Pancreas (tissue), 10 donors: Measurements from ENCODE around the gene OLFM1. TPM values are rescaled to one million over a fixed set of nuclear protein-coding genes. Genes with fewer than 3 reads are reported as not detected.
"Not testable (repeated sequence)": the region's sequence is repeated elsewhere in the genome, so short reads cannot be mapped to it uniquely, and the experiment has no call there.

Experiments used
- ATAC-seq, 4 donors: fragments of 200-7000 bp; cut with Tn5 transposase; one replicate each; pipeline versions ENCODE4 v1.8.0 to v1.9.1; 2020; ENCODE audit warnings: mild to moderate bottlenecking in 4 of 4, moderate library complexity in 4 of 4
- DNase-seq, 6 donors: peaks; one replicate each; pipeline ENCODE4 v3.0.0-alpha.2; 2020
- FAIRE-seq: peaks from 2 replicates; lab custom pipeline; 2012; peaks lifted over from hg19 to GRCh38; lab: Jason Lieb, UNC
- H3K27ac ChIP-seq, 4 donors: fragments of 200-600 bp; sonication (generic); 1 replicate in 3 of 4; 2 replicates in 1 of 4; pipeline versions ENCODE4 v1.5.0 to v1.8.0; 2020
- H3K27me3 ChIP-seq, 4 donors: fragments of 200-600 bp; one replicate each; pipeline ENCODE4 v1.8.0; 2021
- H3K36me3 ChIP-seq, 3 donors: fragments of 200-600 bp; sonication (generic) in 1 of 3; one replicate each; pipeline versions ENCODE4 v1.5.0 to v1.8.0; 2020 to 2021
- H3K4me1 ChIP-seq, 3 donors: fragments of 200-600 bp; one replicate each; pipeline ENCODE4 v1.8.0; 2021
- H3K4me3 ChIP-seq, 4 donors: fragments of 200-600 bp; sonication (generic) in 2 of 4; one replicate each; pipeline versions ENCODE4 v1.5.0 to v1.8.0; 2020 to 2021
- H3K9me3 ChIP-seq, 4 donors: fragments of 200-600 bp; one replicate each; pipeline ENCODE4 v1.8.0; 2021
- WGBS, 2 donors: extraction: QIAGEN DNeasy Blood & Tissue Kit; methylation state at CpG; one replicate each; pipeline ENCODE4 v1.1.7; 2013; 5-methylcytosine and 5-hydroxymethylcytosine counted together
- intact Hi-C, 3 donors: fragments of 100-400 bp; cut with DNase I; formaldehyde crosslinking; loops; one replicate each; pipeline versions ENCODE4 v1.11.1 to v1.14.2; 2022
- polyA plus RNA-seq, 2 donors: library from polyadenylated mRNA; stranded (reverse); fragments of 200-250 nt; gene quantifications; one replicate each; pipeline ENCODE4 v1.2.3, GENCODE V29; 2013
- total RNA-seq, 6 donors: library from RNA; stranded (reverse); fragmentation: NEBNext Ultra II Directional in 4 of 6; extraction: Animal tissue kit (Norgen Biotek cat#: 25700) in 4 of 6; gene quantifications; one replicate each; pipeline versions ENCODE4 v1.2.1 to v1.2.4, GENCODE V29; 2021 to 2023
- TF ChIP-seq, protein P1 (sequence below), 4 donors: fragments of 200-600 bp; sonication (generic) in 3 of 4; IDR thresholded peaks; one replicate each; pipeline versions ENCODE4 v1.5.0 to v1.8.0; 2021; ENCODE audit warnings: antibody characterized with exemption in 4 of 4
- donor health status: healthy with polysubstance abuse.
- donor health status: DM: no; HTN: no; CAD: no; lungs with moderate emphysema.
- donor health status: DM: no; HTN: no; CAD: no.
- donor health status: control.
- donor health status: control.
- donor health status: Bipolar disorder and iron deficiency.
- donor health status: DM: yes; HTN: yes; CAD: no.
- donor health status: DM: no; HTN: no; CAD: no.
- donor health status: DM: no; HTN: no; CAD: no.
- donor health status: DM: yes; HTN: yes; CAD: no.

Gene OLFM1
- total and polyA plus RNA-seq, 8 donors, result 5.9 to 14.1 (median 7.8) TPM

DNA sequence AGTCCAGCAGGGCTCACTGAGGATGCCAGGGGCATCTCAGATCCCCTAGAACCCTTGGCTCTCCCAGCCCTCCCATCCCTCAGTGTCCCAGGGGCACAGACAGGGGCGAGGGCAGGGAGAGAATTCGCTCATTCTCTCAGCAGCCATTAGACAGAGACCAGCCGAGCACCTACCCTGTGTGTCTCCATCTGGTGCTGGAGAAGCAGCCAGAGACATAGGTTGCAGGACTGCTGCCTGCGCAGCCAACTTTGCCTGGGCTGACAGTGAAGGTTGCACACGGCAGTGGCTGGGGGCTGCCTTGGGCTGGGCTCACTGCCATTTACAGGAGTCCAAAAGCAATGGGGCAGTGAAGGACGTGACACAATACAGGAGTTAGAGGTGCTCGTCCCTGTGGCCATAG, 60.9 kb downstream of the OLFM1 start:
- ATAC-seq, result no peak
- TF ChIP-seq, protein P1, sequence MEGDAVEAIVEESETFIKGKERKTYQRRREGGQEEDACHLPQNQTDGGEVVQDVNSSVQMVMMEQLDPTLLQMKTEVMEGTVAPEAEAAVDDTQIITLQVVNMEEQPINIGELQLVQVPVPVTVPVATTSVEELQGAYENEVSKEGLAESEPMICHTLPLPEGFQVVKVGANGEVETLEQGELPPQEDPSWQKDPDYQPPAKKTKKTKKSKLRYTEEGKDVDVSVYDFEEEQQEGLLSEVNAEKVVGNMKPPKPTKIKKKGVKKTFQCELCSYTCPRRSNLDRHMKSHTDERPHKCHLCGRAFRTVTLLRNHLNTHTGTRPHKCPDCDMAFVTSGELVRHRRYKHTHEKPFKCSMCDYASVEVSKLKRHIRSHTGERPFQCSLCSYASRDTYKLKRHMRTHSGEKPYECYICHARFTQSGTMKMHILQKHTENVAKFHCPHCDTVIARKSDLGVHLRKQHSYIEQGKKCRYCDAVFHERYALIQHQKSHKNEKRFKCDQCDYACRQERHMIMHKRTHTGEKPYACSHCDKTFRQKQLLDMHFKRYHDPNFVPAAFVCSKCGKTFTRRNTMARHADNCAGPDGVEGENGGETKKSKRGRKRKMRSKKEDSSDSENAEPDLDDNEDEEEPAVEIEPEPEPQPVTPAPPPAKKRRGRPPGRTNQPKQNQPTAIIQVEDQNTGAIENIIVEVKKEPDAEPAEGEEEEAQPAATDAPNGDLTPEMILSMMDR (IDR thresholded peaks at IDR 0.05), result no peak
- Histone ChIP-seq H3K4me3 (no peak overlapping the region), H3K4me1 (no peaks in the 10 kb centered on the region), H3K27ac (no peak overlapping the region), H3K36me3 (no peaks in the 10 kb centered on the region), H3K9me3 (no peaks in the 10 kb centered on the region), H3K27me3 (no peaks in the 10 kb centered on the region)
- intact Hi-C loops, result no loop called here
- DNase-seq, result no peak
- FAIRE-seq, result no peak
- WGBS, 2 donors, result 79 to 86% methylated on average over 7 of the region's 7 CpGs

DNA sequence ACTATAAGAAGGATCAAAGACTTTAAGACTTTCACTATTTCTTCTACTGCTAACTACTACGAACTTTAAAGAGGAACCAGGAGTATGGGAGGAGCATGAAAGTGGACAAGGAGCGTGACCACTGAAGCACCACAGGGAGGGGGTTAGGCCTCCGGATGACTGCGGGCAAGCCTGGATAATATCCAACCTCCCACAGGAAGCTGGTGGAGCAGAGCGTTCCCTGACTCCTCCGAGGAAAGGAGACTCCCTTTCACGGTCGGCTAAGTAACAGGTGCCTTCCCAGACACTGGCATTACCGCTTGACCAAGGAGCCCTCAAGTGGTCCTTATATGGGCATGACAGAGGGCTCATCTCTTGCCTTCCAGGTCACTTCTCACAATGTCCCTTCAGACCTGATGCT, 62.4 kb downstream of the OLFM1 start:
- ATAC-seq, H3K27ac ChIP-seq, H3K4me3 ChIP-seq, intact Hi-C loops, H3K27me3 ChIP-seq, DNase-seq, H3K36me3 ChIP-seq, H3K4me1 ChIP-seq, FAIRE-seq, H3K9me3 ChIP-seq: not testable (repeated sequence)
- 71 to 83% methylated on average over 9 of the region's 9 CpGs for WGBS, 2 donors

DNA sequence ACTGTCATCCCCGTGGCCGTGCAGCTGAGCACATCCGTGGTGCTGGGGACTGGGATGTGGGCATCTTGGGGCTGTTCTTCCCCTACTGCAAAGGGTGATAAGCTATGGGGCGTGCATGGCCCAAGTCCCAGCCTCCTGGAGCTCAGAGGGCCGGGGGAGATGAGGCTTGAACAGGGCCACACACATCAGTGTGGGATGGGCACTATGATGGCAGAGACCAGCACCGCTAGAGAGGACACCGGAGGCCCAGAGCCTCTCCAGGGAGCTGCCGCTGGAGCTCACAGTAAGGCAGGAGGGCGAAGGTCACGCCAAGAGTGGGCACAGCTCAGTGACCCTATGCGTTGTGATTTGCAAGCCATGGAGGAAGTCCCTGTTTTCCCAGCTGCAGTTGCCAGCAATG, 63.5 kb downstream of the OLFM1 start:
- no peaks in the 10 kb centered on the region for H3K9me3 ChIP-seq
- no peak overlapping the region for H3K27ac ChIP-seq
- no peak overlapping the region for H3K4me3 ChIP-seq
- H3K27me3 ChIP-seq, result no peaks in the 10 kb centered on the region
- H3K4me1 ChIP-seq, result no peaks in the 10 kb centered on the region
- TF ChIP-seq, protein P1 (IDR thresholded peaks at IDR 0.05), result no peak
- DNase-seq, result no peak
- intact Hi-C loops, result no loop called here
- 77 to 80% methylated on average over 11 of the region's 11 CpGs for WGBS, 2 donors
- no peaks in the 10 kb centered on the region for H3K36me3 ChIP-seq
- FAIRE-seq, result no peak
- ATAC-seq, result no peak

DNA sequence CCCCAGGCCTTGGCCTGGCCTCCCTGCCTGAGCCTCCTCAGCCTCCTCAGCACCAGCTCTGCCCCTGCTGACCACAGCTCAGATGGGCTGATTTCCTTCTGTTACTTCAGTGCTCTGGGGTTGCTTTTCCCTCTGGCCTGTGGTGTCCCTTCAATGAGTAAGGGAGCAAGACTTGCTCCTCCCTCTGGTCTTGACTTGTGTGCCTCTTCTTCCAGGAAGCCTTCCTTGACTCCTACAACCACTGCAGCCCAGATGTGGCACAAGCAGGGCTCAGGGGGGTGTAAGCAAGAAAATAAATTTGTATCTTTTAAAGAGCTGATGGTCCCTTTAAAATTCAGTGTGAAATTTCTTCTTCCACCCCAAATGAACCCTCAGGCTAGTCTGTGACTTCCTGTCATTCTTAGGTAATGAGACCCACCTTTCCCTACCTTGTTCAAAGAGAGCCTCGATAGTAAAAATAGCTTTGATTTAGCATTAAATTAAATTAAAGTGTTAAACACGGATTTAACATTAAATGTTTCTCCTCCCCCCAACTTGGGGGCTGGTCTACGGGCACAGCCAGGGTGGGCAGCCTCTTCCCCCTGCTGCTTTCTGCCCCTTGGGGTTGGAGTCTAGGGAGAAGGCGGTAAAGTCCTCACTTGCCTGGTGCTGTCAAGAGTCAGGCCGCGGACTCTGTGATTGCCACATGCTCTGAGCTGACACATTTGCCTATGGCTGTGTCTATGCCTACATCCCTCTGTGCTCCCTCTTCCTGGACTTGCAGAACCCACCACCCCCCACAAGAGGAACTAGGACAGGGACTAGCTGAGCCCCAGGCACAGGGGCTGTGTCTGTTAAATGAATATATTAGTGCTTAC, 64.5 kb downstream of the OLFM1 start:
- no peaks in the 10 kb centered on the region for H3K36me3 ChIP-seq
- no peak overlapping the region for H3K27ac ChIP-seq
- no peak overlapping the region for H3K4me3 ChIP-seq
- no peak for ATAC-seq
- H3K4me1 ChIP-seq, result no peaks in the 10 kb centered on the region
- DNase-seq, result no peak
- TF ChIP-seq, protein P1 (IDR thresholded peaks at IDR 0.05), result no peak
- intact Hi-C loops, result no loop called here
- WGBS, 2 donors, result 69 to 70% methylated on average over 6 of the region's 6 CpGs
- no peak for FAIRE-seq
- no peaks in the 10 kb centered on the region for H3K27me3 ChIP-seq
- H3K9me3 ChIP-seq, result no peaks in the 10 kb centered on the region

DNA sequence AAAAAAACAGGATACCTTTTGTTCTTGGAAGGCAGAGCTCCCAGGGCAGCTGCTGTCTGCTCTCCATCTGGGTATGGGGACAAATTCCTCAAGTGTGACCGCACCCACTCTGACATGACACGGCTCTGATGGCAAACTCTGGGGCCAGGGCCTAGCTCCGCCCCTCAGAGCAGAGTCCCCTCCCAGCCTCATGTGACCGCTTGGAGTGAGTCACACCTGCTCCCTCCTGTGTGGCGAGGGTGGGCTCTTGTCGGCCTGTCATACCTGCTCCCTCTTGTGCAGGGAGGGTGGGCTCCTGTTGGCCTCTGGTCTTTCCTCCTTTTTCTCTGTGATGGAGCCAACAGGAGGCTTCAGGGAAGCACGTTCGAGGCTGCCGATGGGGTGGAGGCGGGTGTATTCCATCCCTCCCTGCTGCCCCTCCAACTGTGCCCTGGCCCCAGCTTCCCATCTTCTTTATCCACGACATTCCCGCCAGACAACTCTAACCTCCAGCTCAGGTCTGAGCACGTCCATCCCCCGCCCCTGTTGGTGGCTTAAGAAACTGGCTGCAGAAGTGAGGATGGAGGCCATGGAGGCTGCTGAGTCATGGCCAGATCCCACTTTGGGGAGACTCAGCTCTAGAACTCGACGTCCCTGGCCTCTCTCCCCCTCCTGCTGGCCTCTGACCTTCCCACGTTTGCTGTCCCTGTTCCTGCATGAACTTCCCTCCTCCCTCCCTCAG, 65.3 kb downstream of the OLFM1 start:
- no peaks in the 10 kb centered on the region for H3K4me1 ChIP-seq
- ATAC-seq (peak in 2 of 4 donors; percentile 51 to 86), FAIRE-seq (no peak), DNase-seq (peak in 1 of 6 donors; percentile 18)
- no peaks in the 10 kb centered on the region for H3K27me3 ChIP-seq
- TF ChIP-seq, protein P1 (IDR thresholded peaks at IDR 0.05), result no peak
- H3K9me3 ChIP-seq, result no peaks in the 10 kb centered on the region
- 30 to 35% methylated on average over 17 of the region's 17 CpGs for WGBS, 2 donors
- H3K27ac ChIP-seq, result no peak overlapping the region
- intact Hi-C loops, result no loop called here
- H3K4me3 ChIP-seq, result no peak overlapping the region
- H3K36me3 ChIP-seq, result no peaks in the 10 kb centered on the region
